Thyroid gland (tissue), 4 donors: Measurements from ENCODE around the gene TLR2. TPM values are rescaled to one million over a fixed set of nuclear protein-coding genes. Genes with fewer than 3 reads are reported as not detected.

Experiments
- DNase-seq, 2 donors: peaks; one replicate each; pipeline ENCODE4 v3.0.0-alpha.2; 2019
- H3K27ac ChIP-seq, 3 donors: fragments of 200-600 bp; sonication (generic); 1 replicate in 2 of 3; 2 replicates in 1 of 3; pipeline ENCODE4 v1.5.1; 2016 to 2019; ENCODE audit warnings: mild to moderate bottlenecking in 1 of 3, moderate library complexity in 1 of 3
- H3K27me3 ChIP-seq: fragments of 200-600 bp; sonication (generic); one replicate; pipeline ENCODE4 v1.5.1; 2019
- H3K36me3 ChIP-seq, 2 donors: fragments of 200-600 bp; sonication (generic); one replicate each; pipeline ENCODE4 v1.5.1; 2016 to 2019
- H3K4me1 ChIP-seq, 2 donors: fragments of 200-600 bp; sonication (generic); one replicate each; pipeline ENCODE4 v1.5.1; 2017 to 2019
- H3K4me3 ChIP-seq, 3 donors: fragments of 200-600 bp; sonication (generic); replicated peaks in 1 of 3; 1 replicate in 2 of 3; 2 replicates in 1 of 3; pipeline ENCODE4 v1.5.1; 2016; ENCODE audit warnings: mild to moderate bottlenecking in 1 of 3
- H3K9me3 ChIP-seq: fragments of 200-600 bp; sonication (generic); one replicate; pipeline ENCODE4 v1.5.1; 2017
- POLR2A ChIP-seq, 2 donors: fragments of 450-650 bp; IDR thresholded peaks; one replicate each; pipeline ENCODE4 v1.6.1; 2017; ENCODE audit warnings: antibody characterized with exemption in 2 of 2, mild to moderate bottlenecking in 2 of 2, moderate library complexity in 1 of 2
- WGBS, 2 donors: methylation state at CpG; one replicate each; pipeline ENCODE4 v1.1.5; 2017; 5-methylcytosine and 5-hydroxymethylcytosine counted together
- intact Hi-C: fragments of 100-400 bp; cut with DNase I; formaldehyde crosslinking; loops from one replicate; pipeline ENCODE4 v1.15.1; 2023
- total RNA-seq, 4 donors: library from RNA; depleted of rRNA; stranded (reverse); fragments of >200 nt; gene quantifications; one replicate each; pipeline ENCODE4 v1.2.3, GENCODE V29; 2016
- TF ChIP-seq, protein P1 (sequence below), 6 experiments: fragments of 200-600 bp in 3 of 6; fragments of 450-650 bp in 3 of 6; sonication (generic) in 3 of 6; IDR thresholded peaks; one replicate each; pipeline ENCODE4 v1.5.1; 2016 to 2019; ENCODE audit warnings: antibody characterized with exemption in 6 of 6, mild to moderate bottlenecking in 2 of 6, inconsistent platforms in 1 of 6, moderate library complexity in 1 of 6

TLR2 gene
- total RNA-seq, 4 donors from 2014 or later = 5.5 to 9.9 (median 7.7) TPM

DNA sequence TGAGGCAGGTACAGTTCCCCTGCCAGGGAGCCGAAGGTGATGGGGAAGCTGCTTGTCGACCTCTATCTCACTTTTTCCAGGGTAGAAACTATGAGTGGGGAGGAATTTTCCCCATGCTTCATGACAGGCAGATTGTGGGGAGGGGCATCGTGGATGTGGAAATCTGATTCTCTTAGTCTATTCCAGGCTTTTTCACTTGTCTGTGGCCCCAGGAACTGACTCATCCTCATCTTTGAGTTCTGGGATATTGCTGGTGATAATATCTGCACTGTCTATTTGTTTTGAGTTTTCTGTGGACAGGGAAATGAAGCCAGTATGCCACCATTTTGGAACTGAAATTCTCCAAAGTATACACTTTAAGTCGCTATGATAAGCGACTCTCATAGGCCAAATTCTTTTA is 7.6 kb upstream of the TLR2 start:
- Histone ChIP-seq H3K9me3 (no peaks in the 10 kb centered on the region), H3K4me3 (no peak overlapping the region), H3K4me1 (no peaks in the 10 kb centered on the region), H3K36me3 (no peaks in the 10 kb centered on the region), H3K27ac (no peak overlapping the region), H3K27me3 (no peaks in the 10 kb centered on the region)
- intact Hi-C loops = no loop called here
- no peak for DNase-seq
- WGBS, 2 donors = 91 to 93% methylated on average over 5 of the region's 5 CpGs
- TF ChIP-seq, protein P1, sequence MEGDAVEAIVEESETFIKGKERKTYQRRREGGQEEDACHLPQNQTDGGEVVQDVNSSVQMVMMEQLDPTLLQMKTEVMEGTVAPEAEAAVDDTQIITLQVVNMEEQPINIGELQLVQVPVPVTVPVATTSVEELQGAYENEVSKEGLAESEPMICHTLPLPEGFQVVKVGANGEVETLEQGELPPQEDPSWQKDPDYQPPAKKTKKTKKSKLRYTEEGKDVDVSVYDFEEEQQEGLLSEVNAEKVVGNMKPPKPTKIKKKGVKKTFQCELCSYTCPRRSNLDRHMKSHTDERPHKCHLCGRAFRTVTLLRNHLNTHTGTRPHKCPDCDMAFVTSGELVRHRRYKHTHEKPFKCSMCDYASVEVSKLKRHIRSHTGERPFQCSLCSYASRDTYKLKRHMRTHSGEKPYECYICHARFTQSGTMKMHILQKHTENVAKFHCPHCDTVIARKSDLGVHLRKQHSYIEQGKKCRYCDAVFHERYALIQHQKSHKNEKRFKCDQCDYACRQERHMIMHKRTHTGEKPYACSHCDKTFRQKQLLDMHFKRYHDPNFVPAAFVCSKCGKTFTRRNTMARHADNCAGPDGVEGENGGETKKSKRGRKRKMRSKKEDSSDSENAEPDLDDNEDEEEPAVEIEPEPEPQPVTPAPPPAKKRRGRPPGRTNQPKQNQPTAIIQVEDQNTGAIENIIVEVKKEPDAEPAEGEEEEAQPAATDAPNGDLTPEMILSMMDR (IDR thresholded peaks at IDR 0.05) = no peak
- no peak for TF ChIP-seq POLR2A (IDR thresholded peaks at IDR 0.05)

DNA sequence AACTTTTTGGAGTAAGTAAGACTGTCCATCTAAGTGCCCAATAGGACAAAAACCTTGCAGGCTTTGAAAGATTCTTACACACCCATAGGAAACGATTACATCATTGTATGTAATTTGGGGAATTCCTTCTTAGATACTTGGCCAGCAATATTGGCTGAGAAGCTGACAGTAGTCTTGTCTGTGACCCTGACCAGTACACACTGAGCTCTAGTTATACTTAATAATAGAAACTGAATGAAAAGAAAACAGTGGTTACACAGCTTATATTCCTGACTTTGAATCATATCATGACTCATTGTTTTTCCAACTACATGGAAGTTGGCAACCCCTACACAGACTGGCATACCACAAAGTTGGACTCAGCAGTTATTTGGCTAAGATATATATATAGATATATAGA is 7.1 kb upstream of the TLR2 start:
- WGBS, 2 donors = 63 to 79% methylated on average over 1 of the region's 1 CpG
- H3K36me3 ChIP-seq = no peaks in the 10 kb centered on the region
- TF ChIP-seq POLR2A (IDR thresholded peaks at IDR 0.05) = no peak
- TF ChIP-seq, protein P1 (IDR thresholded peaks at IDR 0.05) = no peak
- H3K4me1 ChIP-seq = no peaks in the 10 kb centered on the region
- no peak overlapping the region for H3K4me3 ChIP-seq
- intact Hi-C loops = no loop called here
- H3K27me3 ChIP-seq = no peaks in the 10 kb centered on the region
- DNase-seq = no peak
- H3K27ac ChIP-seq = no peak overlapping the region
- no peaks in the 10 kb centered on the region for H3K9me3 ChIP-seq

DNA sequence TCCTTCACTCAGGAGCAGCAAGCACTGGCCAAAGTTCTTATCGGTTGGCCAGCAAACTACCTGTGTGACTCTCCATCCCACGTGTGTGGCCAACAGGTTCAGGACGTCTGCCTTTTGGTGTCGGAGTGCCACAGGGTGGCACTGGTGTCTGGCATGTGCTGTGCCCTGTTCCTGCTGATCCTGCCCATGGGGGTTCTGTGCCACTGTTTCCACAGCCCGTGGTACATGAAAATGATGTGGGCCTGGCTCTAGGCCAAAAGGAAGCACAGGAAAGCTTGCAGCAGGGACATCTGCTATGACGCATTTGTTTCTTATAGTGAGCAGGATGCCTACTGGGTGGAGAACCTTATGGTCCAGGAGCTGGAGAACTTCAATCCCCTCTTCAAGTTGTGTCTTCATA is 4.6 kb upstream of the TLR2 start:
- WGBS, 2 donors = 71 to 75% methylated on average over 1 to 6 of the region's 6 CpGs

DNA sequence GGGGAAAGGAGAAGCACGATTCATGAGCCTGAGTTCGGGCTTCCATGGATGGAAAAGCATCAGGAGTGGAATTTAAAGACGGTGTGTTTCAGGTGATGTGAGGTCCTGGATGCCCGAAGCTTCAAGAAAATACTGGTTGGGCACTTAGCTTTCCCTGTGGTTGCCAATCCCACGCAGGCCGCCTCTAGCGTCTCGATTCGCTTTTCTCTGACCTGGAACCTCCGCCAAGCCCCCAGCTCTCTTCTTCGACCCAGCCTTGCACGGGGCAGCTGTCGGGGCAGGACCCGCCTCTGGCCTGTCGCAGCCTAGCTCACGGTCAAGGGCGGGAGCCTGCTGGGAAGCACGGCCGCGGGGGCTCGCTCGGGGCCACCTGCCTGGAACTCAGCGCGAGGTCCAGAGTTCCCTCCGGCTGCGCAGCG is 308 bp upstream of the TLR2 start:
- peak overlapping the region; percentile 28 to 70 (median 44) for H3K4me3 ChIP-seq
- no peaks in the 10 kb centered on the region for H3K9me3 ChIP-seq
- H3K27ac ChIP-seq = peak overlapping the region in 2 of 3 donors; percentile 21 to 50
- no peaks in the 10 kb centered on the region for H3K36me3 ChIP-seq
- H3K27me3 ChIP-seq = no peaks in the 10 kb centered on the region
- DNase-seq = no peak
- WGBS, 2 donors = 15 to 21% methylated on average over 9 to 18 of the region's 27 CpGs
- intact Hi-C loops = no loop called here
- no peaks in the 10 kb centered on the region for H3K4me1 ChIP-seq
- TF ChIP-seq, protein P1 (IDR thresholded peaks at IDR 0.05) = no peak
- no peak for TF ChIP-seq POLR2A (IDR thresholded peaks at IDR 0.05)

More for the DNA sequence above, 4.6 kb upstream of the TLR2 start:
- Histone ChIP-seq H3K36me3 (no peaks in the 10 kb centered on the region), H3K9me3 (no peaks in the 10 kb centered on the region), H3K27me3 (no peaks in the 10 kb centered on the region), H3K4me3 (no peak overlapping the region), H3K27ac (no peak overlapping the region), H3K4me1 (no peaks in the 10 kb centered on the region)
- peak in 1 of 2 donors; percentile 6 for DNase-seq
- intact Hi-C loops = no loop called here
- TF ChIP-seq POLR2A (IDR thresholded peaks at IDR 0.05) = no peak
- TF ChIP-seq, protein P1 (IDR thresholded peaks at IDR 0.05) = no peak

DNA sequence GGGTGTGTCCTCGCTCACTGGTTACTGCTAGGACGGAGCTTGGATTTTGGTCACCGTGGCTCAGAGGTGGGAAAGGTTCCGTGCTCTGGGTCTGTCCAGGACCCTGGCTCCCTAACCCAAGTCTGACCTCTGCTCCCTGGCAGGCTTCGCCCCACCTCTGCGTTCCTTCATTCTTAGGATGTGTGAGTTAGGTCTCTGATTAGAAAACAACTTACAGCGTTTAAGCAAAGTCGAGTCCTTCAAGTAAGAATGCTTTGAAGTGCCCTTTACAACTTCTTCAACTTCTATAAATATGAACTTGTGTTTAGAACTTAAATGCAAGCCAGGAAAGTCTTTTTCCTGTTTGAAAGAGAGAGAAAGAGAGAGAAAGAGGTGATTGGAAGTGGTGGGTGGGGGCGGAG is 891 bp downstream of the TLR2 start:
- no peak overlapping the region for H3K27ac ChIP-seq

More for the DNA sequence above, 891 bp downstream of the TLR2 start:
- no peaks in the 10 kb centered on the region for H3K9me3 ChIP-seq
- H3K4me3 ChIP-seq = peak overlapping the region; percentile 28 to 70 (median 44)
- no peaks in the 10 kb centered on the region for H3K4me1 ChIP-seq
- 13 to 24% methylated on average over 8 to 9 of the region's 9 CpGs for WGBS, 2 donors
- H3K27me3 ChIP-seq = no peaks in the 10 kb centered on the region
- intact Hi-C loops = no loop called here
- TF ChIP-seq, protein P1 (IDR thresholded peaks at IDR 0.05) = no peak
- TF ChIP-seq POLR2A (IDR thresholded peaks at IDR 0.05) = no peak
- no peak for DNase-seq
- H3K36me3 ChIP-seq = no peaks in the 10 kb centered on the region
